Heart left ventricle (tissue), 13 donors: Measurements from ENCODE around the gene LAPTM5.

Experiments used
- CTCF ChIP-seq, 12 donors: fragments of 200-600 bp; sonication (generic) in 4 of 12; IDR thresholded peaks; one replicate each; pipeline versions ENCODE4 v1.5.0 to v1.8.0; 2018 to 2022; ENCODE audit warnings: antibody characterized with exemption in 12 of 12, mild to moderate bottlenecking in 5 of 12
- POLR2A ChIP-seq, 2 donors: fragments of 450-650 bp; IDR thresholded peaks; one replicate each; pipeline ENCODE4 v1.6.1; 2017; ENCODE audit warnings: antibody characterized with exemption in 2 of 2, mild to moderate bottlenecking in 2 of 2, moderate library complexity in 2 of 2
- donor health status: ischemic (EF 13 %, LVEDD 7.1; RV severe dilation, severe dysfunction).
- donor health status: DM: no; HTN: yes; CAD: no.
- donor health status: DM: no; HTN: no; CAD: no.
- donor health status: ischemic (EF 25% LVEDD 6.9; RV normal size, moderate dysfunction).
- donor health status: ischemic (EF 25% LVEDD 5.7; RV mildly dilated, moderate dysfunction).
- donor health status: ischemic (EF 35%, LVEDD 5.7; RV mildly dilated, moderate dysfunction).
- donor health status: nonischemic (EF 11% LVEDD 7.7; RV severe dilation, severe dysfunction).
- donor health status: DM: yes; HTN: yes; CAD: no.
- donor health status: PGD.
- donor health status: ischemic (EF 29% LVEDD 5.4; RV normal size, mild dysfunction).
- donor health status: nonischemic (EF 23%, LVEDD 6.1; RV moderate dilation, normal function).

- TF ChIP-seq CTCF (IDR thresholded peaks at IDR 0.05) (no peak), POLR2A (IDR thresholded peaks at IDR 0.05) (no peak)
Measured at GRCh38 chr1:30775433-30775975, 17.9 kb upstream of the LAPTM5 start.
